IMR-90 (cell line): ENCODE measurements around the gene GTPBP3. TPM values are rescaled to one million over a fixed set of nuclear protein-coding genes. Genes with fewer than 3 reads are reported as not detected.

Experiments
- ATAC-seq: fragments of 200-7000 bp; cut with Tn5 transposase; 2 replicates; pipeline ENCODE4 v1.9.1; 2020; ENCODE audit warnings: low read depth, mild to moderate bottlenecking, moderate library complexity
- BruUV-seq: library from RNA; stranded (reverse); fragments of 400-500 nt; replicated peaks from 2 replicates; lab custom pipeline; 2021; lab: Mats Ljungman, UMichigan
- CTCF ChIA-PET: fragments of 300-600 bp; formaldehyde crosslinking; extraction: SDS; loops from one replicate; lab custom pipeline; 2021; ENCODE audit warnings: antibody characterized with exemption; lab: Yijun Ruan, JAX
- POLR2A ChIA-PET: fragments of 300-600 bp; sonication (Branson Sonifier 250); formaldehyde crosslinking; loops from one replicate; lab custom pipeline; 2022; ENCODE audit warnings: antibody characterized with exemption; ENCODE audit not compliant: unreplicated experiment; lab: Charles Lee
- DNase-seq: peaks from one replicate; pipeline ENCODE4 v3.0.0; 2013
- H2AFZ ChIP-seq: replicated peaks from 2 replicates; pipeline ENCODE3; 2013; ENCODE audit warnings: low read length, mild to moderate bottlenecking; ENCODE audit not compliant: poor library complexity
- H2AK5ac ChIP-seq: 2 replicates; pipeline ENCODE4 v1.6.1; 2013; ENCODE audit warnings: low read depth, low read length, inconsistent platforms
- H2AK9ac ChIP-seq: replicated peaks from 2 replicates; pipeline ENCODE3; 2013; ENCODE audit warnings: mild to moderate bottlenecking, low read depth, low read length, moderate library complexity; ENCODE audit not compliant: poor library complexity
- H2BK120ac ChIP-seq: 2 replicates; pipeline ENCODE4 v1.6.1; 2013; ENCODE audit warnings: low read depth, low read length, inconsistent platforms
- H2BK15ac ChIP-seq: 3 replicates; pipeline ENCODE4 v1.6.1; 2013; ENCODE audit warnings: low read depth, low read length, inconsistent platforms
- H2BK20ac ChIP-seq: 2 replicates; pipeline ENCODE4 v1.6.1; 2013; ENCODE audit warnings: low read depth, mild to moderate bottlenecking, inconsistent platforms, low read length, moderate library complexity
- H2BK5ac ChIP-seq: 2 replicates; pipeline ENCODE4 v1.6.1; 2013; ENCODE audit warnings: mild to moderate bottlenecking, low read depth, low read length, inconsistent platforms; ENCODE audit not compliant: poor library complexity, severe bottlenecking
- H3K14ac ChIP-seq: replicated peaks from 2 replicates; pipeline ENCODE4 v1.6.1; 2013; ENCODE audit warnings: low read depth, low read length, inconsistent platforms
- H3K18ac ChIP-seq: 2 replicates; pipeline ENCODE4 v1.6.1; 2013; ENCODE audit warnings: low read depth, low read length, control low read depth
- H3K23ac ChIP-seq: 2 replicates; pipeline ENCODE4 v1.6.1; 2013; ENCODE audit warnings: low read depth, low read length, inconsistent platforms
- H3K27ac ChIP-seq: 2 replicates; pipeline ENCODE4 v1.5.1; 2013; ENCODE audit warnings: mild to moderate bottlenecking, control low read depth, low read length; ENCODE audit not compliant: insufficient read depth
- H3K27me3 ChIP-seq: 2 replicates; pipeline ENCODE4 v1.6.1; 2013; ENCODE audit warnings: low read length; ENCODE audit not compliant: control insufficient read depth, insufficient read depth
- H3K36me3 ChIP-seq: 2 replicates; pipeline ENCODE4 v1.6.1; 2013; ENCODE audit warnings: low read length, mixed read lengths; ENCODE audit not compliant: control insufficient read depth, insufficient read depth
- H3K4ac ChIP-seq: 2 replicates; pipeline ENCODE4 v1.6.1; 2013; ENCODE audit warnings: low read depth, low read length, inconsistent platforms
- H3K4me1 ChIP-seq: 2 replicates; pipeline ENCODE4 v1.6.1; 2013; ENCODE audit warnings: low read length, mixed read lengths; ENCODE audit not compliant: control insufficient read depth, insufficient read depth
- H3K4me2 ChIP-seq: 2 replicates; pipeline ENCODE4 v1.6.1; 2013; ENCODE audit warnings: low read depth, mild to moderate bottlenecking, control low read depth, low read length, moderate library complexity
- H3K4me3 ChIP-seq: 2 replicates; pipeline ENCODE4 v1.5.1; 2013; ENCODE audit warnings: low read depth, mild to moderate bottlenecking, control low read depth, low read length, moderate library complexity; ENCODE audit not compliant: insufficient read depth
- H3K56ac ChIP-seq: 2 replicates; pipeline ENCODE4 v1.6.1; 2013; ENCODE audit warnings: low read length, inconsistent platforms; ENCODE audit not compliant: insufficient read depth; ENCODE audit errors: extremely low read depth
- H3K79me1 ChIP-seq, 2 experiments: 2 replicates each; pipeline ENCODE4 v1.6.1; 2013; ENCODE audit warnings: low read length in 2 of 2, inconsistent platforms in 1 of 2, low read depth in 1 of 2
- H3K9ac ChIP-seq: 2 replicates; pipeline ENCODE4 v1.6.1; 2013; ENCODE audit warnings: low read depth, low read length, control low read depth
- H3K9me1 ChIP-seq: 2 replicates; pipeline ENCODE4 v1.6.1; 2013; ENCODE audit warnings: low read length, inconsistent platforms; ENCODE audit not compliant: insufficient read depth
- H3K9me3 ChIP-seq: 2 replicates; pipeline ENCODE4 v1.6.1; 2013; ENCODE audit warnings: low read length; ENCODE audit not compliant: control insufficient read depth, insufficient read depth
- H4K20me1 ChIP-seq: 2 replicates; pipeline ENCODE4 v1.6.1; 2013; ENCODE audit warnings: low read length, inconsistent platforms; ENCODE audit not compliant: insufficient read depth
- H4K5ac ChIP-seq: 2 replicates; pipeline ENCODE4 v1.6.1; 2013; ENCODE audit warnings: mild to moderate bottlenecking, low read depth, low read length, control low read depth
- H4K8ac ChIP-seq, 2 experiments: 2 replicates each; pipeline ENCODE4 v1.6.1; 2013; ENCODE audit warnings: low read depth in 2 of 2, low read length in 2 of 2, control low read depth in 1 of 2, inconsistent platforms in 1 of 2
- H4K91ac ChIP-seq: 2 replicates; pipeline ENCODE4 v1.6.1; 2013; ENCODE audit warnings: low read depth, low read length, inconsistent platforms; ENCODE audit not compliant: insufficient read depth
- CEBPB ChIP-seq: IDR thresholded peaks from 2 replicates; pipeline ENCODE4 v1.6.1; 2012; ENCODE audit warnings: low read depth, low read length, improper control_type of control experiment
- CTCF ChIP-seq: conservative IDR thresholded peaks from 2 replicates; pipeline ENCODE4 v1.5.1; 2012; ENCODE audit warnings: mild to moderate bottlenecking, low read depth, low read length, improper control_type of control experiment
- ELK1 ChIP-seq: fragments of 150-350 bp; IDR thresholded peaks from 2 replicates; pipeline ENCODE4 v1.6.1; 2016; ENCODE audit warnings: low read depth, mild to moderate bottlenecking, low read length, moderate library complexity, borderline replicate concordance
- MAFK ChIP-seq: IDR thresholded peaks from 2 replicates; pipeline ENCODE4 v1.6.1; 2012; ENCODE audit warnings: low read depth, low read length, improper control_type of control experiment
- MAZ ChIP-seq: IDR thresholded peaks from 2 replicates; pipeline ENCODE4 v1.6.1; 2012; ENCODE audit warnings: low read depth, mild to moderate bottlenecking, low read length, improper control_type of control experiment, moderate library complexity, borderline replicate concordance
- POLR2A ChIP-seq: IDR thresholded peaks from 2 replicates; pipeline ENCODE4 v1.6.1; 2012; ENCODE audit warnings: mild to moderate bottlenecking, low read depth, low read length
- RAD21 ChIP-seq: IDR thresholded peaks from 2 replicates; pipeline ENCODE4 v1.6.1; 2012; ENCODE audit warnings: low read length, improper control_type of control experiment
- RCOR1 ChIP-seq: IDR thresholded peaks from 2 replicates; pipeline ENCODE4 v1.6.1; 2012; ENCODE audit warnings: mild to moderate bottlenecking, low read length, improper control_type of control experiment; ENCODE audit not compliant: insufficient replicate concordance
- RFX5 ChIP-seq: IDR thresholded peaks from 2 replicates; pipeline ENCODE4 v1.8.0; 2012; ENCODE audit warnings: low read depth, mild to moderate bottlenecking, low read length, moderate library complexity
- USF2 ChIP-seq: fragments of 150-350 bp; IDR thresholded peaks from 2 replicates; pipeline ENCODE4 v1.6.1; 2017; ENCODE audit warnings: mild to moderate bottlenecking, antibody characterized with exemption, low read length, low read depth
- WGBS, 2 experiments: methylation state at CpG; one replicate each; pipeline versions ENCODE4 v1.1.5 to v1.1.7; 2013; ENCODE audit warnings: missing lambda C conversion rate in 2 of 2; ENCODE audit not compliant: insufficient read length in 1 of 2; ENCODE audit errors: extremely low coverage in 2 of 2; 5-methylcytosine and 5-hydroxymethylcytosine counted together
- dilution Hi-C: fragments of 300-500 bp; cut with HindIII; formaldehyde crosslinking; loops from one replicate; pipeline ENCODE4 v1.14.3; 2018; ENCODE audit warnings: low sequenced_read_pairs; ENCODE audit not compliant: unreplicated experiment
- in situ Hi-C: fragments of 300-500 bp; cut with MboI; formaldehyde crosslinking; loops from 3 replicates; pipeline ENCODE4 v1.14.3; 2019; ENCODE audit warnings: low sequenced_read_pairs, inconsistent platforms, mixed read lengths
- intact Hi-C: fragments of 100-400 bp; cut with micrococcal nuclease; formaldehyde crosslinking; loops from 2 replicates; pipeline ENCODE4 v1.10.0; 2022
- polyA plus RNA-seq, 3 experiments: library from polyadenylated mRNA; depleted of rRNA; stranded (reverse); fragments of >200 nt; gene quantifications; 2 replicates each; pipeline ENCODE4 v1.2.3, GENCODE V29; 2012; ENCODE audit warnings: low replicate concordance in 1 of 3
- total RNA-seq: library from RNA; depleted of rRNA; stranded (reverse); fragments of >200 nt; gene quantifications from 2 replicates; pipeline ENCODE4 v1.2.3, GENCODE V29; 2012

The GTPBP3 gene
- total and polyA plus RNA-seq, 2 of the 4 experiments (the other 2 are of a cell fraction): 4.3 to 15.1 TPM

- no peaks in the 10 kb centered on the region for H3K36me3 ChIP-seq
- ChIA-PET POLR2A (no interaction called here), CTCF (interaction anchor here (1.1 kb wide), 1 partner anchor 96 kb away, joined by 3 read pairs; no protein-coding TSS in a partner anchor)
- no peaks in the 10 kb centered on the region for H3K9me1 ChIP-seq
- peak overlapping the region; percentile 73 for H2AK9ac ChIP-seq
- H3K14ac ChIP-seq: peak overlapping the region; percentile 53
- no TSS peak for BruUV-seq
- H2BK15ac ChIP-seq: no peak overlapping the region
- no peak overlapping the region for H3K23ac ChIP-seq
- TF ChIP-seq RFX5: no peak
- no peak for TF ChIP-seq MAFK
- TF ChIP-seq RCOR1: no peak
- no peak for TF ChIP-seq ELK1
- TF ChIP-seq RAD21: no peak
- no peak for TF ChIP-seq MAZ
- TF ChIP-seq CTCF: no peak
- no peak for TF ChIP-seq POLR2A
- TF ChIP-seq USF2: no peak
- TF ChIP-seq CEBPB: no peak
- no peaks in the 10 kb centered on the region for H3K79me1 ChIP-seq
- no peaks in the 10 kb centered on the region for H3K9me3 ChIP-seq
- in situ Hi-C loops (loop anchor here (5.0 kb wide), 1 partner anchor 39 kb away; no protein-coding TSS in a partner anchor), intact Hi-C loops (no loop called here), dilution Hi-C loops (no loop called here)
- 0 out of 2 replicates have a peak overlapping the region, but pooled peaks have one; percentile 49 for H3K9ac ChIP-seq
- H2BK5ac ChIP-seq: no peak overlapping the region
- peak overlapping the region; percentile 6; the same call in 1 of the 2 replicates for H2BK120ac ChIP-seq
- 8% methylated on average over 6 of the region's 12 CpGs; no CpG with 5 or more reads in 1 of the 2 experiments for WGBS, 2 experiments
- H4K20me1 ChIP-seq: no peaks in the 10 kb centered on the region; the same call in 1 of the 2 replicates
- peak overlapping the region; percentile 58 to 67; a peak in 3 of 4 replicates for H4K8ac ChIP-seq
- no peak overlapping the region for H2AK5ac ChIP-seq
- H2AFZ ChIP-seq: peak overlapping the region; percentile 90
- H3K27ac ChIP-seq: no peak overlapping the region
- peak overlapping the region; percentile 3; the same call in 1 of the 2 replicates for H3K4ac ChIP-seq
- no peak overlapping the region for H2BK20ac ChIP-seq
- peak overlapping the region; percentile 3; the same call in 1 of the 2 replicates for H3K18ac ChIP-seq
- H3K4me1 ChIP-seq: 0 out of 2 replicates have a peak, but pooled peaks cover 2% of the 10 kb centered on the region
- H3K4me2 ChIP-seq: peak overlapping the region; percentile 58
- peak; percentile 53 for DNase-seq
- H4K91ac ChIP-seq: peak overlapping the region; percentile 61; the same call in 1 of the 2 replicates
- H4K5ac ChIP-seq: peak overlapping the region; percentile 31; the same call in 1 of the 2 replicates
- ATAC-seq: peak; percentile 55
- peaks cover 8% of the 10 kb centered on the region; the same call in 1 of the 2 replicates for H3K27me3 ChIP-seq
- H3K4me3 ChIP-seq: 0 out of 2 replicates have a peak overlapping the region, but pooled peaks have one; percentile 3
- no peak overlapping the region for H3K56ac ChIP-seq
Measured at GRCh38 chr19:17348700-17349099, 11.3 kb downstream of the GTPBP3 start.
